Neuronal stem cell (in vitro differentiated cells): ENCODE measurements around the gene CACNB1.

Source experiments
- DNase-seq: peaks from one replicate; pipeline ENCODE4 v3.0.0-alpha.2; 2013; ENCODE audit warnings: low spot score
- H2AFZ ChIP-seq: one replicate; pipeline ENCODE4 v1.6.1; 2013; ENCODE audit warnings: mild to moderate bottlenecking, low read length, inconsistent platforms
- H2AK5ac ChIP-seq: 2 replicates; pipeline ENCODE4 v1.6.1; 2013; ENCODE audit warnings: low read depth, mild to moderate bottlenecking, inconsistent platforms, low read length, moderate library complexity, mixed read lengths
- H2BK120ac ChIP-seq: 2 replicates; pipeline ENCODE4 v1.6.1; 2013; ENCODE audit warnings: low read depth, mild to moderate bottlenecking, inconsistent platforms, low read length, moderate library complexity, mixed read lengths
- H2BK12ac ChIP-seq: one replicate; pipeline ENCODE4 v1.6.1; 2013; ENCODE audit warnings: low read length, inconsistent platforms
- H2BK15ac ChIP-seq: 2 replicates; pipeline ENCODE4 v1.6.1; 2013; ENCODE audit warnings: mild to moderate bottlenecking, low read length, inconsistent platforms, mixed read lengths
- H2BK5ac ChIP-seq: one replicate; pipeline ENCODE4 v1.6.1; 2013; ENCODE audit warnings: inconsistent platforms, mild to moderate bottlenecking, low read length, moderate library complexity
- H3K14ac ChIP-seq: one replicate; pipeline ENCODE4 v1.6.1; 2013; ENCODE audit warnings: low read length, inconsistent platforms
- H3K18ac ChIP-seq: 2 replicates; pipeline ENCODE4 v1.6.1; 2013; ENCODE audit warnings: low read length, inconsistent platforms
- H3K23ac ChIP-seq: 2 replicates; pipeline ENCODE4 v1.6.1; 2013; ENCODE audit warnings: low read depth, mild to moderate bottlenecking, mixed read lengths, low read length, inconsistent platforms; ENCODE audit not compliant: poor library complexity
- H3K27ac ChIP-seq: replicated peaks from 3 replicates; pipeline ENCODE4 v1.5.1; 2013; ENCODE audit warnings: low read length, inconsistent platforms
- H3K27me3 ChIP-seq, 3 experiments: 2 replicates each; pipeline ENCODE4 v1.6.1; 2013; ENCODE audit warnings: low read length in 3 of 3, mild to moderate bottlenecking in 2 of 3, inconsistent platforms in 1 of 3, low read depth in 1 of 3, mixed read lengths in 1 of 3, moderate library complexity in 1 of 3; ENCODE audit not compliant: control insufficient read depth in 3 of 3, insufficient read depth in 3 of 3
- H3K36me3 ChIP-seq, 2 donors: replicated peaks in 1 of 2; 2 replicates each; pipeline ENCODE4 v1.6.1; 2013; ENCODE audit warnings: low read length in 2 of 2; ENCODE audit not compliant: control insufficient read depth in 2 of 2, insufficient read depth in 2 of 2
- H3K4ac ChIP-seq: 2 replicates; pipeline ENCODE4 v1.6.1; 2013; ENCODE audit warnings: inconsistent platforms, mild to moderate bottlenecking, low read length, moderate library complexity
- H3K4me1 ChIP-seq, 2 donors: 1 replicate in 1 of 2; 2 replicates in 1 of 2; pipeline ENCODE4 v1.6.1; 2013; ENCODE audit warnings: low read length in 2 of 2, low read depth in 1 of 2; ENCODE audit not compliant: control insufficient read depth in 2 of 2, insufficient read depth in 1 of 2
- H3K4me2 ChIP-seq: one replicate; pipeline ENCODE4 v1.6.1; 2013; ENCODE audit warnings: mild to moderate bottlenecking, low read length, inconsistent platforms; ENCODE audit not compliant: insufficient read depth, poor library complexity, severe bottlenecking
- H3K4me3 ChIP-seq, 2 donors: 2 replicates each; pipeline ENCODE4 v1.5.1; 2013; ENCODE audit warnings: low read length in 2 of 2, mild to moderate bottlenecking in 2 of 2, inconsistent platforms in 1 of 2, moderate library complexity in 1 of 2
- H3K79me1 ChIP-seq: one replicate; pipeline ENCODE4 v1.6.1; 2013; ENCODE audit warnings: low read depth, mild to moderate bottlenecking, inconsistent platforms, low read length, moderate library complexity
- H3K9ac ChIP-seq: one replicate; pipeline ENCODE4 v1.6.1; 2013; ENCODE audit warnings: mild to moderate bottlenecking, low read depth, low read length, inconsistent platforms; ENCODE audit not compliant: poor library complexity
- H3K9me3 ChIP-seq, 2 donors: replicated peaks in 1 of 2; 2 replicates each; pipeline versions ENCODE3 to v1.6.1; 2013; ENCODE audit warnings: low read length in 2 of 2, mild to moderate bottlenecking in 2 of 2, inconsistent platforms in 1 of 2, low read depth in 1 of 2, mixed read lengths in 1 of 2, moderate library complexity in 1 of 2; ENCODE audit not compliant: control insufficient read depth in 2 of 2, insufficient read depth in 1 of 2
- H4K8ac ChIP-seq: one replicate; pipeline ENCODE4 v1.6.1; 2013; ENCODE audit warnings: low read depth, mild to moderate bottlenecking, inconsistent platforms, low read length, moderate library complexity
- H4K91ac ChIP-seq: one replicate; pipeline ENCODE4 v1.6.1; 2013; ENCODE audit warnings: low read length, low read depth, mild to moderate bottlenecking, inconsistent platforms; ENCODE audit not compliant: poor library complexity
- WGBS, 2 donors: extraction: QIAGEN DNeasy Blood & Tissue Kit; methylation state at CpG; one replicate each; pipeline ENCODE4 v1.1.7; 2013; ENCODE audit warnings: missing lambda C conversion rate in 2 of 2, mixed read lengths in 1 of 2; ENCODE audit not compliant: insufficient read length in 2 of 2, insufficient replicate concordance in 1 of 2; ENCODE audit errors: extremely low coverage in 2 of 2; 5-methylcytosine and 5-hydroxymethylcytosine counted together

The CACNB1 gene

DNA sequence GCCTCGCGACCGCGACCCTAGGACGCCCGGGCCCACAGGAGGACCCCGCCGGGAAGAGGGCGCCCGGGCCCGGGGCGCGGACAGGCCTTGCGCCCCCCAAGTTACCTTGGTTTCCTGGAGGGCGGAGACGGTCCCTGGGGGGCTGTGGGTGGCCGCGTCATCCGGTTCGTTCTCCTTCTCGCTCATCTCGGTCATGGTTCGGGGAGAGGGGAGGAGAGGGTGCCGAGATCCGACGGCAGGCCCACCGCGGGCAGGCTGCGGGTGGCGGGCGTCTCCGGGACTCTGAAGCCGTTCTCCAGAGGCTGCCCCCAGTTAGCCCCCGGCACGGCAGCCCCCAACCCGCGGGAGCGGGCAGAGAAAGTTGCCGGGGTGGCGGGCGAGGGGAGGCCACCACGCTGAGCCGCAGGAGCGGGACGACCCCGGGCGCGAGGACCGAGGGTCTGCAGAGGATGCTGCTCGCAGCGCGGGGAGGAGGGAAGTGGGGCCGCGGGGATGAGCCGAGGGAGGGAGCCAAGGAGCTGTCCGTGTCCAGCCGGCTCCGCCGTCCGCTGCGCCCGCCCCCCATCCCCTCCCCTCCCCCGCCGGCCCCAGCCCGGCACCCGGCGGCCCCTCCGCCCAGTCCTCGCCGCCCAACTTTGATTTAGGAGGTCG is 28.0 kb upstream of the CACNB1 start, which contains the start of gene STAC2:
STAC2 (minus strand) TSS at position 638 of the 651 bp plus-strand sequence; CDS start at position 195, 443 bp downstream.
- Histone ChIP-seq H2BK15ac (peak within 1 kb of the TSS; percentile 96), H4K8ac (peak within 1 kb of the TSS; percentile 76), H3K4me1 (peaks cover 8 to 13% of the 10 kb centered on the region in 2 donors), H3K4me2 (peak within 1 kb of the TSS; percentile 94), H4K91ac (no peak within 1 kb of the TSS), H2AK5ac (peak within 1 kb of the TSS; percentile 88), H3K23ac (peak within 1 kb of the TSS; percentile 90), H3K9me3 (peaks cover 0 to 1% of the 10 kb centered on the region in 2 donors), H3K79me1 (no peaks in the 10 kb centered on the region), H3K18ac (peak within 1 kb of the TSS; percentile 96), H3K14ac (peak within 1 kb of the TSS; percentile 92), H2BK12ac (peak within 1 kb of the TSS; percentile 96), H3K9ac (peak within 1 kb of the TSS; percentile 75), H3K36me3 (no peaks in the 10 kb centered on the region), H2AFZ (peak within 1 kb of the TSS; percentile 92), H2BK120ac (no peak within 1 kb of the TSS), H2BK5ac (peak within 1 kb of the TSS; percentile 27), H3K27ac (no peak within 1 kb of the TSS), H3K4ac (no peak within 1 kb of the TSS), H3K27me3 (peaks cover 16 to 61% (median 41%) of the 10 kb centered on the region in 3 experiments), H3K4me3 (peak within 1 kb of the TSS; percentile 40 to 83)
- whole genome bisulfite sequencing, 2 donors: no CpG with 5 or more reads among the region's 71 CpGs
- no peak for DNase-seq

DNA sequence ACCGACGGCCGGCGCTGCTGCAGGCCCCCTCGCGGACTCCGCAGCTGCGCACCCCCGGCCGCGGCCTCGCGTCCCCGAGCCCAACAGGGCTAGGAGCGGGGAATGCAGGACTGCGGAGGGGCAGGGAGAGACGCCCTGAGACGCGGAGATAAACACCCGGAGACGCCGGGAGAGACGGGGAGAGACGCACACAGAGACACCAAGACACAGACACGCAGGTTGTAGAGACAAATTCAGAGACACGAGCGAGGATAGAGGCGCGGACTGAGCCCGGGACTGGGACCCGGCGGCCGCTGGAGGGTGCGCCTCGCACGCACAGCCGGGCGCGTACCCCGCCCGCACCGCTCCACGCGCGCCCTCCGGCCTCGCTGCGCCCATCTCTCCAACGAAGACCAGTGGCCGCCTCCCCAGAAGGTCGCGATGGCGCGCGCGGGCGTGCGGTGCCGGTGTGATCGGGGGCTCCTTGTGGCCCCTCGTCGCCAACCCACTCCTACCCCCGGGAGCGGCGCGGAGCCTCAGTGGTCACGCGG is 27.4 kb upstream of the CACNB1 start:
- peaks cover 0 to 1% of the 10 kb centered on the region in 2 donors for H3K9me3 ChIP-seq
- H3K79me1 ChIP-seq: no peaks in the 10 kb centered on the region
- no peak for DNase-seq
- no peaks in the 10 kb centered on the region for H3K36me3 ChIP-seq
- peak overlapping the region; percentile 9 to 83 for H3K4me3 ChIP-seq
- peak overlapping the region; percentile 94 for H3K4me2 ChIP-seq
- peak overlapping the region; percentile 60 for H3K14ac ChIP-seq
- H2BK12ac ChIP-seq: peak overlapping the region; percentile 96
- H4K91ac ChIP-seq: no peak overlapping the region
- peak overlapping the region; percentile 88 for H2AK5ac ChIP-seq
- H3K4me1 ChIP-seq: peaks cover 8 to 13% of the 10 kb centered on the region in 2 donors
- H3K18ac ChIP-seq: peak overlapping the region; percentile 96
- H2BK15ac ChIP-seq: peak overlapping the region; percentile 96
- H2BK5ac ChIP-seq: peak overlapping the region; percentile 27
- H2BK120ac ChIP-seq: no peak overlapping the region
- H3K4ac ChIP-seq: no peak overlapping the region
- peak overlapping the region; percentile 76 for H4K8ac ChIP-seq
- H3K27me3 ChIP-seq: peaks cover 16 to 64% (median 41%) of the 10 kb centered on the region in 3 experiments
- no peak overlapping the region for H3K27ac ChIP-seq
- H2AFZ ChIP-seq: peak overlapping the region; percentile 92
- H3K9ac ChIP-seq: peak overlapping the region; percentile 75
- H3K23ac ChIP-seq: peak overlapping the region; percentile 90
- WGBS, 2 donors: no CpG with 5 or more reads among the region's 68 CpGs

DNA sequence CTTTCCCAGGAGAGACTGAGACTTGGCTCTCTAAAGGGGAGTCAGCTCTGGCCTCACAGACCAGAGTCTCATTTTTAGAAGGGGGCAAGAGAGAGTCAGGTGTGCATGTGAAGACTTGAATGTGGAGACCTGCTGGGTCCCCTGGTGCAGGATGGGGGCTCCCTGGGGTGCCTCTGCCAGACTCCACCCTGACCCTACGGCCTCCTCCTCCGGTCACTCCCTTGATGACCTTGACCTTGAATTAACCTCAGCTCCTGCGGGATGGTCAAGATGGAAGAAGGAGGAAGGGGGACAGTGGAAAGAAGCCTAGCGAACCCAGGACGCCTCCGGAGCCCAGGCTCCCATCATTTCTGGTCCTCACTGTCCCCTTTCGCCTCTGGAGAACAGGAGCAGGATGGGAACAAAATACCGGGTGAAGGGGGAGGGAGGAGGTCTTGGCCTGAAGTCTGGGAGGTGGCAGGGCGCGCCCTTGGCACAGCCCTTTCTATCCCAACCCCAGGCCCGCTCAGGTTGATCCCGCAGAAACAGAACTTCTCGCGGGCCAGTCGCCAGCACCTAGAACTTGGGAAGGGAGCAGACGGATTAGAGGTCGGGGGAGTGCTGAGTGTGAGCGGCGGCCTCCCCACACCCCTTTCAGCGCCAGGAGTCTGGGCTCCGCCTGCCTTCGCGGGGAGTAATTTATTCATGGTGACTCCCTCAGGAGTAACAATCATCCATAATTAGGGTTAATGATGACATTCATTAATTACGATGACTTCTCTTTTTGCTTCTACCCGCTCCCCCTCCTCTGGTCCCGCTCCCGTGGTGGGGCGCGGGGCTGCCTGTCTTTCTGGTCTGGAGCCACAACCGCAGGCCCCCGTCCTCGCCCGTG is 26.7 kb upstream of the CACNB1 start:
- DNase-seq: no peak
- Histone ChIP-seq H3K27me3 (peaks cover 16 to 71% (median 45%) of the 10 kb centered on the region in 3 experiments), H3K4me1 (peaks cover 7% of the 10 kb centered on the region in 2 donors), H3K9ac (no peak overlapping the region), H3K4me3 (peak overlapping the region in 1 of 2 donors; percentile 5), H4K8ac (no peak overlapping the region), H2BK15ac (peak overlapping the region; percentile 77), H2BK120ac (no peak overlapping the region), H3K27ac (no peak overlapping the region), H3K23ac (no peak overlapping the region), H2BK12ac (no peak overlapping the region), H4K91ac (no peak overlapping the region), H3K4ac (no peak overlapping the region), H3K9me3 (peaks cover 0 to 1% of the 10 kb centered on the region in 2 donors), H3K4me2 (peak overlapping the region; percentile 94), H2AFZ (peak overlapping the region; percentile 92), H3K79me1 (no peaks in the 10 kb centered on the region), H3K36me3 (no peaks in the 10 kb centered on the region), H2AK5ac (no peak overlapping the region), H2BK5ac (peak overlapping the region; percentile 27), H3K14ac (no peak overlapping the region), H3K18ac (peak overlapping the region; percentile 96)
- WGBS, 2 donors: no CpG with 5 or more reads among the region's 33 CpGs
